Pancreas (tissue), 10 donors: ENCODE results near the gene FIBCD1. TPM values are rescaled to one million over a fixed set of nuclear protein-coding genes. Genes with fewer than 3 reads are reported as not detected.
A peak's percentile ranks its signal among the peaks of the same experiment; 100 is the strongest.

ENCODE experiments used
- ATAC-seq, 4 donors: fragments of 200-7000 bp; cut with Tn5 transposase; one replicate each; pipeline versions ENCODE4 v1.8.0 to v1.9.1; 2020; ENCODE audit warnings: mild to moderate bottlenecking in 4 of 4, moderate library complexity in 4 of 4
- DNase-seq, 6 donors: peaks; one replicate each; pipeline ENCODE4 v3.0.0-alpha.2; 2020
- FAIRE-seq: peaks from 2 replicates; lab custom pipeline; 2012; peaks lifted over from hg19 to GRCh38; lab: Jason Lieb, UNC
- H3K27ac ChIP-seq, 4 donors: fragments of 200-600 bp; sonication (generic); 1 replicate in 3 of 4; 2 replicates in 1 of 4; pipeline versions ENCODE4 v1.5.0 to v1.8.0; 2020
- H3K27me3 ChIP-seq, 4 donors: fragments of 200-600 bp; one replicate each; pipeline ENCODE4 v1.8.0; 2021
- H3K36me3 ChIP-seq, 3 donors: fragments of 200-600 bp; sonication (generic) in 1 of 3; one replicate each; pipeline versions ENCODE4 v1.5.0 to v1.8.0; 2020 to 2021
- H3K4me1 ChIP-seq, 3 donors: fragments of 200-600 bp; one replicate each; pipeline ENCODE4 v1.8.0; 2021
- H3K4me3 ChIP-seq, 4 donors: fragments of 200-600 bp; sonication (generic) in 2 of 4; one replicate each; pipeline versions ENCODE4 v1.5.0 to v1.8.0; 2020 to 2021
- H3K9me3 ChIP-seq, 4 donors: fragments of 200-600 bp; one replicate each; pipeline ENCODE4 v1.8.0; 2021
- CTCF ChIP-seq, 4 donors: fragments of 200-600 bp; sonication (generic) in 3 of 4; IDR thresholded peaks; one replicate each; pipeline versions ENCODE4 v1.5.0 to v1.8.0; 2021; ENCODE audit warnings: antibody characterized with exemption in 4 of 4
- WGBS, 2 donors: extraction: QIAGEN DNeasy Blood & Tissue Kit; methylation state at CpG; one replicate each; pipeline ENCODE4 v1.1.7; 2013; 5-methylcytosine and 5-hydroxymethylcytosine counted together
- intact Hi-C, 3 donors: fragments of 100-400 bp; cut with DNase I; formaldehyde crosslinking; loops; one replicate each; pipeline versions ENCODE4 v1.11.1 to v1.14.2; 2022
- polyA plus RNA-seq, 2 donors: library from polyadenylated mRNA; stranded (reverse); fragments of 200-250 nt; gene quantifications; one replicate each; pipeline ENCODE4 v1.2.3, GENCODE V29; 2013
- total RNA-seq, 6 donors: library from RNA; stranded (reverse); fragmentation: NEBNext Ultra II Directional in 4 of 6; extraction: Animal tissue kit (Norgen Biotek cat#: 25700) in 4 of 6; gene quantifications; one replicate each; pipeline versions ENCODE4 v1.2.1 to v1.2.4, GENCODE V29; 2021 to 2023
- donor health status: healthy with polysubstance abuse.
- donor health status: DM: no; HTN: no; CAD: no; lungs with moderate emphysema.
- donor health status: DM: no; HTN: no; CAD: no.
- donor health status: control.
- donor health status: control.
- donor health status: Bipolar disorder and iron deficiency.
- donor health status: DM: yes; HTN: yes; CAD: no.
- donor health status: DM: no; HTN: no; CAD: no.
- donor health status: DM: no; HTN: no; CAD: no.
- donor health status: DM: yes; HTN: yes; CAD: no.

The FIBCD1 gene
- total and polyA plus RNA-seq, 8 donors: 0.47 TPM; not detected in 7

GRCh38 chr9:130927995-130928900 lies 10.8 kb downstream of the FIBCD1 start:
- FAIRE-seq: no peak
- Histone ChIP-seq H3K36me3 (no peaks in the 10 kb centered on the region), H3K4me3 (no peak overlapping the region), H3K9me3 (no peaks in the 10 kb centered on the region), H3K27me3 (peaks cover 0 to 5% (median 0%) of the 10 kb centered on the region in 4 donors), H3K4me1 (peaks cover 0 to 9% (median 0%) of the 10 kb centered on the region in 3 donors), H3K27ac (peak overlapping the region in 1 of 4 donors; percentile 33)
- DNase-seq: peak; percentile 63 to 96 (median 88)
- WGBS, 2 donors: 21 to 25% methylated on average over 14 of the region's 14 CpGs
- intact Hi-C loops: no loop called here
- no peak for TF ChIP-seq CTCF (IDR thresholded peaks at IDR 0.05)
- peak; percentile 81 to 89 (median 84) for ATAC-seq

GRCh38 chr9:130927338-130927737 lies 11.7 kb downstream of the FIBCD1 start:
- H3K27me3 ChIP-seq: no peaks in the 10 kb centered on the region
- H3K4me1 ChIP-seq: peaks cover 0 to 9% (median 0%) of the 10 kb centered on the region in 3 donors
- TF ChIP-seq CTCF (IDR thresholded peaks at IDR 0.05): no peak
- intact Hi-C loops: no loop called here
- FAIRE-seq (no peak), DNase-seq (no peak), ATAC-seq (no peak)
- 87 to 97% methylated on average over 10 of the region's 10 CpGs for WGBS, 2 donors
- H3K36me3 ChIP-seq: no peaks in the 10 kb centered on the region
- H3K4me3 ChIP-seq: no peak overlapping the region
- H3K9me3 ChIP-seq: no peaks in the 10 kb centered on the region
- no peak overlapping the region for H3K27ac ChIP-seq

GRCh38 chr9:130925050-130925678 lies 13.9 kb downstream of the FIBCD1 start:
- ATAC-seq: no peak

GRCh38 chr9:130924448-130924788 lies 14.6 kb downstream of the FIBCD1 start:
- H3K27me3 ChIP-seq: no peaks in the 10 kb centered on the region
- FAIRE-seq: no peak

More at GRCh38 chr9:130925050-130925678, 13.9 kb downstream of the FIBCD1 start:
- intact Hi-C loops: no loop called here
- no peak for FAIRE-seq
- 64 to 70% methylated on average over 19 of the region's 19 CpGs for WGBS, 2 donors
- peaks cover 0 to 9% (median 0%) of the 10 kb centered on the region in 3 donors for H3K4me1 ChIP-seq
- no peak for TF ChIP-seq CTCF (IDR thresholded peaks at IDR 0.05)
- DNase-seq: no peak
- no peak overlapping the region for H3K27ac ChIP-seq
- no peaks in the 10 kb centered on the region for H3K36me3 ChIP-seq
- no peak overlapping the region for H3K4me3 ChIP-seq
- H3K9me3 ChIP-seq: no peaks in the 10 kb centered on the region
- no peaks in the 10 kb centered on the region for H3K27me3 ChIP-seq

More at GRCh38 chr9:130924448-130924788, 14.6 kb downstream of the FIBCD1 start:
- intact Hi-C loops: no loop called here
- H3K36me3 ChIP-seq: no peaks in the 10 kb centered on the region
- TF ChIP-seq CTCF (IDR thresholded peaks at IDR 0.05): no peak
- no peak overlapping the region for H3K4me3 ChIP-seq
- 60 to 64% methylated on average over 8 to 10 of the region's 10 CpGs for WGBS, 2 donors
- H3K27ac ChIP-seq: no peak overlapping the region
- no peak for ATAC-seq
- H3K9me3 ChIP-seq: no peaks in the 10 kb centered on the region
- DNase-seq: no peak
- H3K4me1 ChIP-seq: peaks cover 0 to 9% (median 0%) of the 10 kb centered on the region in 3 donors
